ENCODE results near the gene CTBS.

GRCh38 chr1:84611796-84612195, 37.6 kb upstream of the CTBS start:
- no peak for TF ChIP-seq EZH2 (IDR thresholded peaks at IDR 0.05; ENCODE audit: borderline replicate concordance, insufficient read depth, low read length, poor library complexity, severe bottlenecking)
- no peak for TF ChIP-seq REST (IDR thresholded peaks at IDR 0.05; ENCODE audit: borderline replicate concordance)
- TF ChIP-seq CTCF (IDR thresholded peaks at IDR 0.05; ENCODE audit: poor library complexity, severe bottlenecking), result no peak
- TF ChIP-seq TAF1 (IDR thresholded peaks at IDR 0.05; ENCODE audit: low read depth), result no peak
